ENCODE measurements around the gene ASIC4. TPM values are rescaled to one million over a fixed set of nuclear protein-coding genes. Genes with fewer than 3 reads are reported as not detected.
A peak's percentile ranks its signal among the peaks of the same experiment; 100 is the strongest.

ASIC4 gene
- polyA plus RNA-seq, 1 donor (not counting 4 experiments of a cell fraction or from before 2014, with no cell fraction given) = not detected

- no peak for TF ChIP-seq CTCF (optimal IDR thresholded peaks at IDR 0.05 in 1 of 3, IDR thresholded peaks at IDR 0.05 in 1 of 3, conservative IDR thresholded peaks at IDR 0.05 in 1 of 3; ENCODE audit: extremely low read depth in 1 of 3, insufficient read depth in 2 of 3, low read length in 3 of 3)
- TF ChIP-seq EZH2 (IDR thresholded peaks at IDR 0.05; ENCODE audit: low read length) = no peak
- DNase-seq (ENCODE audit: low read depth, low spot score) (no peak), FAIRE-seq (no peak)
- peaks cover 0 to 1% of the 10 kb centered on the region in 2 experiments for H3K36me3 ChIP-seq (ENCODE audit: control insufficient read depth in 2 of 2, extremely low read depth in 1 of 2, insufficient read depth in 2 of 2, low read length in 2 of 2)
- H3K79me2 ChIP-seq (ENCODE audit: control insufficient read depth, insufficient read depth, low read length) = no peaks in the 10 kb centered on the region
- H3K9me1 ChIP-seq (ENCODE audit: control insufficient read depth, extremely low read depth, insufficient read depth, low read length) = no peaks in the 10 kb centered on the region
- no peak overlapping the region for H2AFZ ChIP-seq (ENCODE audit: control insufficient read depth, low read length)
- dilution Hi-C loops (cut with MboI; ENCODE audit: extremely low pct_ligation_motif_present, low sequenced_read_pairs) = no loop called here
- H3K9me3 ChIP-seq (ENCODE audit: control insufficient read depth, low read depth, low read length) = no peaks in the 10 kb centered on the region
- H3K4me1 ChIP-seq (ENCODE audit: control insufficient read depth, extremely low read depth, insufficient read depth, low read length) = peaks cover 2% of the 10 kb centered on the region
- H3K9ac ChIP-seq (ENCODE audit: control insufficient read depth, extremely low read depth, insufficient read depth, low read length) = no peak overlapping the region
- H3K27ac ChIP-seq (ENCODE audit: control insufficient read depth, insufficient read depth, low read length) = no peak overlapping the region
- H3K27me3 ChIP-seq (ENCODE audit: control insufficient read depth, extremely low read depth, insufficient read depth, low read length) = peaks cover 46% of the 10 kb centered on the region
- peaks cover 3% of the 10 kb centered on the region for H4K20me1 ChIP-seq (ENCODE audit: control insufficient read depth, extremely low read depth, insufficient read depth, low read length)
- H3K4me2 ChIP-seq (ENCODE audit: control insufficient read depth, extremely low read depth, insufficient read depth, low read depth, low read length) = no peak overlapping the region
- H3K4me3 ChIP-seq (ENCODE audit: control insufficient read depth in 2 of 3, extremely low read depth in 1 of 3, insufficient read depth in 2 of 3, low read depth in 1 of 3, low read length in 3 of 3) = no peak overlapping the region
Measured at GRCh38 chr2:219493086-219493485, 21.2 kb upstream of the ASIC4 start.

GRCh38 chr2:219494952-219495530 is 19.2 kb upstream of the ASIC4 start:
- Histone ChIP-seq H3K9me3 (ENCODE audit: control insufficient read depth, low read depth, low read length) (no peaks in the 10 kb centered on the region), H3K4me2 (ENCODE audit: control insufficient read depth, extremely low read depth, insufficient read depth, low read depth, low read length) (no peak overlapping the region), H3K4me3 (ENCODE audit: control insufficient read depth in 2 of 3, extremely low read depth in 1 of 3, insufficient read depth in 2 of 3, low read depth in 1 of 3, low read length in 3 of 3) (no peak overlapping the region), H3K9me1 (ENCODE audit: control insufficient read depth, extremely low read depth, insufficient read depth, low read length) (no peaks in the 10 kb centered on the region), H3K27ac (ENCODE audit: control insufficient read depth, insufficient read depth, low read length) (no peak overlapping the region), H3K27me3 (ENCODE audit: control insufficient read depth, extremely low read depth, insufficient read depth, low read length) (peaks cover 50% of the 10 kb centered on the region), H3K36me3 (ENCODE audit: control insufficient read depth in 2 of 2, extremely low read depth in 1 of 2, insufficient read depth in 2 of 2, low read length in 2 of 2) (peaks cover 0 to 1% of the 10 kb centered on the region in 2 experiments), H4K20me1 (ENCODE audit: control insufficient read depth, extremely low read depth, insufficient read depth, low read length) (peaks cover 3% of the 10 kb centered on the region), H3K9ac (ENCODE audit: control insufficient read depth, extremely low read depth, insufficient read depth, low read length) (no peak overlapping the region), H3K79me2 (ENCODE audit: control insufficient read depth, insufficient read depth, low read length) (peaks cover 6% of the 10 kb centered on the region), H2AFZ (ENCODE audit: control insufficient read depth, low read length) (no peak overlapping the region), H3K4me1 (ENCODE audit: control insufficient read depth, extremely low read depth, insufficient read depth, low read length) (peaks cover 10% of the 10 kb centered on the region)
- no peak for FAIRE-seq
- DNase-seq (ENCODE audit: low read depth, low spot score) = no peak
- TF ChIP-seq EZH2 (IDR thresholded peaks at IDR 0.05; ENCODE audit: low read length) = no peak
- peak in 1 of 3 experiments; percentile 6 for TF ChIP-seq CTCF (optimal IDR thresholded peaks at IDR 0.05 in 1 of 3, IDR thresholded peaks at IDR 0.05 in 1 of 3, conservative IDR thresholded peaks at IDR 0.05 in 1 of 3; ENCODE audit: extremely low read depth in 1 of 3, insufficient read depth in 2 of 3, low read length in 3 of 3)
- dilution Hi-C loops (cut with MboI; ENCODE audit: extremely low pct_ligation_motif_present, low sequenced_read_pairs) = no loop called here
